Type B pancreatic cell (in vitro differentiated cells): ENCODE measurements around the gene RANGAP1. TPM values are rescaled to one million over a fixed set of nuclear protein-coding genes. Genes with fewer than 3 reads are reported as not detected.

Experiments
- DNase-seq: peaks from one replicate; pipeline ENCODE4 v3.0.0; 2021; ENCODE audit warnings: mixed read lengths; ENCODE audit not compliant: unreplicated experiment; ENCODE audit errors: extremely low spot score
- H3K27ac Mint-ChIP-seq: 2 replicates; pipeline ENCODE4 v1.8.0; 2021; ENCODE audit warnings: mild to moderate bottlenecking, mixed read lengths
- H3K27me3 Mint-ChIP-seq: 2 replicates; pipeline ENCODE4 v1.8.0; 2021; ENCODE audit warnings: mixed read lengths
- H3K36me3 Mint-ChIP-seq: 2 replicates; pipeline ENCODE4 v1.8.0; 2021; ENCODE audit warnings: mixed read lengths
- H3K4me1 Mint-ChIP-seq: one replicate; pipeline ENCODE4 v1.8.0; 2021; ENCODE audit warnings: mixed read lengths; ENCODE audit not compliant: unreplicated experiment
- H3K4me3 Mint-ChIP-seq: 2 replicates; pipeline ENCODE4 v1.8.0; 2021; ENCODE audit warnings: mild to moderate bottlenecking, mixed read lengths
- H3K9me3 Mint-ChIP-seq: 2 replicates; pipeline ENCODE4 v1.8.0; 2021; ENCODE audit warnings: mixed read lengths
- total RNA-seq: library from RNA; stranded (reverse); gene quantifications from 2 replicates; pipeline ENCODE4 v1.2.1, GENCODE V29; 2021; ENCODE audit warnings: low replicate concordance
- TF ChIP-seq, protein P1 (sequence below): fragments of 200-600 bp; sonication (generic); conservative IDR thresholded peaks from 2 replicates; pipeline ENCODE4 v1.5.0; 2021; ENCODE audit warnings: antibody characterized with exemption, mild to moderate bottlenecking

Gene RANGAP1
- total RNA-seq, 1 donor from 2014 or later = 83.7 TPM

DNA sequence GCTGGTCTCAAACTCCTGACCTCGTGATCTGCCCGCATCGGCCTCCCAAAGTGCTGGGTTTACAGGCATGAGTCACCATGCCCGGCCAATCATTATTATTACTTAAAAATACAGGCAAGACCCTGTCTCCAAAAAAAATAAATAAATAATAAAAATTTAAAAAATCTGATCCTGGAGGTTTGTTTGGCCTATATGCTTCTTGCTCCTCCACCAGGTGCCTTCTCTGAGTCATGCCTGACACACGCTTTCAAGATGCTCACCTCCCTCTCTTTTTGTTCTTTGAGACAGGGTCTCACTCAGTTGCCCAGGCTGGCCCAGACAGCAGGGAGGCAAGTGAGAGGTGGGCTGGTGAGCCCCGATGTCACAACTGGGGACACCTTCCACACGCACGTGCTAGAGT lies 28.8 kb upstream of the RANGAP1 start:
- Mint-ChIP-seq H3K36me3 (peaks cover 12% of the 10 kb centered on the region), H3K4me3 (no peak overlapping the region), H3K27me3 (no peaks in the 10 kb centered on the region), H3K4me1 (peaks cover 13% of the 10 kb centered on the region), H3K9me3 (peaks cover 7% of the 10 kb centered on the region), H3K27ac (no peak overlapping the region)
- TF ChIP-seq, protein P1, sequence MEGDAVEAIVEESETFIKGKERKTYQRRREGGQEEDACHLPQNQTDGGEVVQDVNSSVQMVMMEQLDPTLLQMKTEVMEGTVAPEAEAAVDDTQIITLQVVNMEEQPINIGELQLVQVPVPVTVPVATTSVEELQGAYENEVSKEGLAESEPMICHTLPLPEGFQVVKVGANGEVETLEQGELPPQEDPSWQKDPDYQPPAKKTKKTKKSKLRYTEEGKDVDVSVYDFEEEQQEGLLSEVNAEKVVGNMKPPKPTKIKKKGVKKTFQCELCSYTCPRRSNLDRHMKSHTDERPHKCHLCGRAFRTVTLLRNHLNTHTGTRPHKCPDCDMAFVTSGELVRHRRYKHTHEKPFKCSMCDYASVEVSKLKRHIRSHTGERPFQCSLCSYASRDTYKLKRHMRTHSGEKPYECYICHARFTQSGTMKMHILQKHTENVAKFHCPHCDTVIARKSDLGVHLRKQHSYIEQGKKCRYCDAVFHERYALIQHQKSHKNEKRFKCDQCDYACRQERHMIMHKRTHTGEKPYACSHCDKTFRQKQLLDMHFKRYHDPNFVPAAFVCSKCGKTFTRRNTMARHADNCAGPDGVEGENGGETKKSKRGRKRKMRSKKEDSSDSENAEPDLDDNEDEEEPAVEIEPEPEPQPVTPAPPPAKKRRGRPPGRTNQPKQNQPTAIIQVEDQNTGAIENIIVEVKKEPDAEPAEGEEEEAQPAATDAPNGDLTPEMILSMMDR = no peak
- DNase-seq = no peak

DNA sequence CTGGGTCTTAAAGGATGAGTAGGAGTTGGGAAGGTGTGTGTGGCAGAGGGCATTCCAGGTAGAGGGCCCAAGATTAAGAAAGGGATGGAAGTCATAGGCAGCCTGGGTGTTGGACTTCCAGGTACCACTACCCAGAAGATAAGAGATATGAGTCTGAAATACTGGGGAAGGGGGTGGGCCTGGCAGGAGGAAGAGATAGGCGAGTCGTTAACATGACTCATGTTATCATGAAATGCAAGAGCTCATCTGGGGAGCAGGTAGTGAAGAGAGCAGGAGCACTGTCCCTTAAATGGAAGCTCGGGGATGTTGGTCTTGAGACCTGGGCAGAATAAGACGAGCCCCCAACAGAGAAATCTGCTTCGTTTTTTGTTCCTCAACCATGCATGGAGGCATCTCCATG lies 25.5 kb upstream of the RANGAP1 start:
- H3K36me3 Mint-ChIP-seq = peaks cover 7% of the 10 kb centered on the region
- no peak for DNase-seq
- H3K4me3 Mint-ChIP-seq = no peak overlapping the region
- H3K9me3 Mint-ChIP-seq = peaks cover 7% of the 10 kb centered on the region
- TF ChIP-seq, protein P1 = no peak
- H3K27me3 Mint-ChIP-seq = no peaks in the 10 kb centered on the region
- H3K27ac Mint-ChIP-seq = peak overlapping the region; percentile 39
- H3K4me1 Mint-ChIP-seq = peaks cover 12% of the 10 kb centered on the region

DNA sequence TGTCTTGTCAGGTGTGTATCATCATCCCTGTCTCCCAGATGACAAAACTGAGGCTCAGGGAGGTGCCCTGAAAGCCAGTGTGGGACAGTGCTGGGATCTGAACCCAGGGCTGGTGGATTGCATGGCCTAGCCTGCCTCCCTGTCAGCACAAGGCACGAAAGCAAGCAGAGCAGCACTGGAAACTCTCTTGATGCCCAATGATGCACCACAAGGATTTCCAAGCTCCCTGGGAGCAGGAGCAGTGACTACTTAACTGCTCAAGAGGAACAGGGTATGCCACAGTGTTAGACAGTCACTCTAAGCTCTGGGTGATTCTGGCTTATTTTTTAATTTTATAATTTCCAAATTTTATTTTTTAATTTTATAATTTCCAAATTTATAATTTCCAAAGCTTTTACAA lies 24.3 kb upstream of the RANGAP1 start:
- Mint-ChIP-seq H3K27me3 (no peaks in the 10 kb centered on the region), H3K4me3 (no peak overlapping the region), H3K4me1 (peaks cover 16% of the 10 kb centered on the region), H3K27ac (no peak overlapping the region), H3K36me3 (peaks cover 12% of the 10 kb centered on the region), H3K9me3 (peaks cover 7% of the 10 kb centered on the region)
- no peak for DNase-seq
- TF ChIP-seq, protein P1 = no peak

DNA sequence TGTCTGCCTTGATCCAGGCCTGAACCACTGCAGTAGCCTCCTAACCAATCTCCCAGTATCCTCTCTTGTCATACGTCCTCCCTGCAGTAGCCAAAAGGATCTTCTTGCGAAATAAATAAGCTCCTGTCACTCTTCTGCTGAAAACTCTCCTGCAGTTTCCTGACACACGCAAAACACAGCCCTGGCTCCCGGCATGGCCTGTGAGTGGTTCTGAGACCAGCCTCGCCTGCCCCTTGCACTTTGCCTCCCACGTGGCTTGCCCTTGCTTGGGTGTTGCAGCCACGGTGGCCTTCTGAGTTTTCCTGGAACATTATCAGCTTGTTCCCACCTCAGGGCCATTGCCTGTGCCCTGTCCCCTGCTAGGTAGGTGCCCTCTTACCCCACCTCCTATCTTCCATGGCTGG lies 22.6 kb upstream of the RANGAP1 start:
- Mint-ChIP-seq H3K36me3 (peaks cover 18% of the 10 kb centered on the region), H3K9me3 (peaks cover 7% of the 10 kb centered on the region), H3K4me1 (peaks cover 22% of the 10 kb centered on the region), H3K27ac (peak overlapping the region; percentile 73), H3K27me3 (no peaks in the 10 kb centered on the region), H3K4me3 (no peak overlapping the region)
- no peak for DNase-seq
- TF ChIP-seq, protein P1 = no peak

DNA sequence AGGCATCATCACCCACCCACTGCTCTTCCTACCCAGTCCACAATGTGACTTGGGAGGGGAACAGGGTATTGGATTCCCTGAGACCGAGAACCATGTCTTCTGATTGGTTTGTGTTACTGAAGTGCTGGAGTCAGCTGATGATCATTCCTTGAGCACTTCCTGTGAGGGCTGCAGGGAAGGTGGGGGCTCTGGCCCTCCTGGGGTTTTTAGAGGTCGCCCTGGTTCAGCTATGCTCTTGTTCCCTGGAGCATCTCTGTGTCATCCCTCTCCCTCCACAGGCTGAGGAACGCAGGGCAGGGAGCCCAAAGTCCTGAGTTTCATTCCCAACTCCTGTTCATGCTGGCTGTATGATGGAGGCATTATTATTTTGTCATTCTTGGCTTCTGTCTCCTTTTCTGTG lies 22.1 kb upstream of the RANGAP1 start:
- no peak overlapping the region for H3K27ac Mint-ChIP-seq
- H3K9me3 Mint-ChIP-seq = peaks cover 7% of the 10 kb centered on the region
- H3K4me1 Mint-ChIP-seq = peaks cover 26% of the 10 kb centered on the region
- H3K4me3 Mint-ChIP-seq = no peak overlapping the region
- H3K27me3 Mint-ChIP-seq = no peaks in the 10 kb centered on the region
- no peak for DNase-seq
- peaks cover 18% of the 10 kb centered on the region for H3K36me3 Mint-ChIP-seq
- TF ChIP-seq, protein P1 = no peak

DNA sequence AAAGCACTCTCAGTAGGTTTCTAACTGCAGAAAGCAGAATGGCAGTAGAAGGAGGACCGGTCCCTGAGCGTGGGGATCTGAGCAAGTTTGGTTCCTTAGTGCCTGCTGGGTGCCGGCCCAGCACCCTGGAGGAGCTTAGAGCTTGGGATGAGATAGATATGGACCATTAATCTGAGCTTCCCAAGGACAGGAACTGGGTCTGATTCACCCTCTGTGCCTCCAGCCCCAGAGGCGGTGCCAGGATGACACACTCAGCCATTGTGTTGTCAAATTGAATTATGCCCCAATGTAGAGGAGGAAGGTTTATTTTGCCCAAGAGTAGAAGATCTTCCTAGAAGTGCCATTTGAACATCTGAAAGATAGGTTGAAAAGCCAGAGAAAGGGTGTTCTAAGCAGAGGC lies 19.7 kb upstream of the RANGAP1 start:
- DNase-seq = no peak
- H3K27me3 Mint-ChIP-seq = no peaks in the 10 kb centered on the region
- H3K4me1 Mint-ChIP-seq = peaks cover 28% of the 10 kb centered on the region
- no peak overlapping the region for H3K27ac Mint-ChIP-seq
- TF ChIP-seq, protein P1 = no peak
- H3K9me3 Mint-ChIP-seq = no peaks in the 10 kb centered on the region
- no peak overlapping the region for H3K4me3 Mint-ChIP-seq
- peaks cover 10% of the 10 kb centered on the region for H3K36me3 Mint-ChIP-seq
